CD4-positive, alpha-beta T cell treated with Interleukin-6 for 4 hours (primary cell): ENCODE measurements around the gene BAZ2A.
"Not testable (repeated sequence)": the region's sequence is repeated elsewhere in the genome, so short reads cannot be mapped to it uniquely, and the experiment has no call there.

ENCODE experiments used
- DNase-seq: peaks from one replicate; pipeline ENCODE4 v3.0.0-alpha.2; 2020; ENCODE audit warnings: mixed read lengths

BAZ2A gene

GRCh38 chr12:56630180-56630632, at the start of gene BAZ2A:
Gene BAZ2A (minus strand): TSS chr12:56630326. CDS start chr12:56617530, 12,796 bp downstream.
- DNase-seq: peak; percentile 86

DNA sequence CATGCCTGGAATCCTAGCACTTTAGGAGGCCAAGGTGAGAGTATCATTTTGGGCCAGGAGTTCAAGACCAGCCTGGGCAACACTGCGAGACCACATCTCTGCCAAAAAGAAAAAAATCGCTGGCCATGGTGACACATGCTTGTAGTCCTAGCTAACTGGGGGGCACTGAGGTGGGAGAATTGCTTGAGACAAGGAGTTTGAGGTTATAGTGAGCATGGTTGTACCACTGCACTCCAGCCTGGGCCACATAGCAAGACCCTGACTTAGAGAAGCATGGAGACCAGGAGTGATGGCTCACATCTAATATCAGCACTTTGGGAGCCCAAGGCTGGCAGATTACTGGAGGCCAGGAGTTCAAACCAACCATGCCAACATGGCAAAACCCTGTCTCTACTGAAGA, 48.7 kb upstream of the BAZ2A start:
- no peak for DNase-seq

DNA sequence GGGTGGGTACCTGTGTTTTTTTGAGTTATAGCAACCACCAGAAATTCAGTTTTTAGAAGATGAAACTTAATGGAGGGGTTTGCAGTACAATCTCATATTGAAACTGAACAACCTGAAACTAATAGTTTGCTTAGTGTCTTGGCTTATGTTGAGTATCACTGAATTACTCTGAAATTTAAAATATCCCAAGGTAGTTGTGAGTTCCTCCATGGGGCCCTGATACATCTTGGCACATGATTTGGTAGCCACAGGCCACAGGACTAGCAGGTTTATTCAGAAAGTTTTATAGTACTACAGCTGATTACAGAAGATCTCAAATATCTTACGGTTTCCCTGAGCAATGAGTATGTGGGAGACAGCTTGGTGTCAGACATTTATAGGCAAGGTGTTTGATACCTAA, 47.6 kb upstream of the BAZ2A start:
- DNase-seq: no peak

- DNase-seq: no peak
Measured at GRCh38 chr12:56676851-56677580, 46.9 kb upstream of the BAZ2A start.

DNA sequence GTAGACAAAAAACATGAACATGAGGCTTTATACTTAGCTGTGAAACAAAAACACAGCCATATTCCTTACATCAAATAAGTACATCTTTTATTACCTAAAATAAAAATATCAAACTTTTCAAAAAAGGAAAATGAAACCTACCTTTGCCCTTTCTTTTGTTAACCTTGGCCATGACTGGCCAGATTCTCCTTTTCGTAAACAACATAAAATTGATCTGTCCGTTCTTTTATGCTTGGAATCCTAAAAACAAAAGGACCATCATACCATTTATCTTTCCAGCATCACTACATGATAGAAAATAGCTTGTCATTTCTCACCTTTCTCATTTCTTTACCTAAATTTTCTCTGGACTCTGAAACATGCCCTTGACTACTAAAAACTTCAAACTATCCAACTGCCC, 41.5 kb upstream of the BAZ2A start:
- no peak for DNase-seq

DNA sequence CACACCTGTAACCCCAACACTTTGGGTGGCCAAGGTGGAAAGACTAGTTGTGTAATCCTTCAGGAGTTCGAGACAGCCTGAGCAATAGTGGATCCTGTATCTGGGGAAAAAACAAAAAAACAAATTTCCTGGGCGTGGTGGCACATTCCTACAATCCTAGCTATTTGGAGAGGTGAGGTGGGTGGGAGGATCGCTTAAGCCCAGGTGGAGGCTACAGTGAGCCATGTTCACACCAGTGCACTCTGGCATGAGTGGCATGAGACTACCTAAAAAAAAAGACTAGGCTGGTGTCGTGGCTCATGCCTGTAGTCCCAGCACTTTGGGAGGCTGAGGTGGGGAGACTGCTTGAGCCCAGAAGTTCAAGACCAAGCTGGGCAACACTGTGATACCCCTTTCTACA, 40.7 kb upstream of the BAZ2A start:
- no peak for DNase-seq

GRCh38 chr12:56668197-56668457, 38.0 kb upstream of the BAZ2A start:
- no peak for DNase-seq

DNA sequence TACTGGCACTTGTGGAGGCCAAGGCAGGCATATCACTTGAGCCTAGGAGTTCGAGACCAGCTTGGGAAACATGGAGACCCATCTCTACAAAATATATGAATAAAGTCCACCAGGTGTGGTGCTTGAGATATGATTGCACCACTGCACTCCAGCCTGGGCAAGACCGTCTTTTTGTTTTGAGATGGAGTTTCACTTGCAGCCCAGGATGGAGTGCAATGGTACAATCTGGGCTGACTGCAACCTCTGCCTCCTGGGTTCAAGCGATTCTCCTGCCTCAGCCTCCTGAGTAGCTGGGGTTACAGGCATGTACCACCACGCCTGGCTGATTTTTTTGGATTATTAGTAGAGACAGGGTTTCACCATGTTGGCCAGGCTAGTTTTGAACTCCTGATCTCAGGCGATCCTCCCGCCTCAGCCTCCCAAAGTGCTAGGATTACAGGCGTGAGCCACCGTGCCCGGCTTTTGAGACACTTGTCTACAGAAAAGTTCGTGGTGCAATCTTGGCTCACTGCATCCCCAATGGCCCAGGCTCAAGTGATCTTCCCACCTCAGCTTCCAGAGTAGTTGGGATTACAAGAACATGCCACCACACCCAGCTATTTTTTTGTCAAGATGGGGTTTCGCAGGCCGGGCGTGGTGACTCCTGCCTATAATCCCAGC, 32.0 kb upstream of the BAZ2A start:
- no peak for DNase-seq

- no peak for DNase-seq
Measured at GRCh38 chr12:56661560-56661959, 31.4 kb upstream of the BAZ2A start.

GRCh38 chr12:56658921-56659320, 28.8 kb upstream of the BAZ2A start:
- DNase-seq: no peak

- DNase-seq: no peak
Measured at GRCh38 chr12:56657416-56658379, 27.6 kb upstream of the BAZ2A start.

DNA sequence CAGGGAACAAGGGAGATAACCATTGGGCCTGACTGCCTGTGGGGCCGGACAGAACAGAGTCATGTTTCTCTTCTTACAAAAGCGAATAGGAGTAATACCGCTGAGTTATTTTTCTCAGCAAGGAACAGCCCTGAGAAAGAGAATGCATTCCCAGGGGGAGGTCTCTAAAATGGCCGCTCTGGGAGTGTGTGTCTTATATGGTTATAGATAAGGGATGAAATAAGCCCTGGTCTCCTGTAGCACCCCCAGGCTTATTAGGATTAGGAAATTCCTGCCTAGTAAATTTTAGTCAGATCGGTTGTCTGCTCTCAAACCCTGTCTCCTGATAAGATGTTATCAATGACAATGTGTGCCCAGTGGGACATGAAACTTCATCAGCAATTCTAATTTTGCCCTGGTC, 23.7 kb upstream of the BAZ2A start:
- not testable (repeated sequence) for DNase-seq

DNA sequence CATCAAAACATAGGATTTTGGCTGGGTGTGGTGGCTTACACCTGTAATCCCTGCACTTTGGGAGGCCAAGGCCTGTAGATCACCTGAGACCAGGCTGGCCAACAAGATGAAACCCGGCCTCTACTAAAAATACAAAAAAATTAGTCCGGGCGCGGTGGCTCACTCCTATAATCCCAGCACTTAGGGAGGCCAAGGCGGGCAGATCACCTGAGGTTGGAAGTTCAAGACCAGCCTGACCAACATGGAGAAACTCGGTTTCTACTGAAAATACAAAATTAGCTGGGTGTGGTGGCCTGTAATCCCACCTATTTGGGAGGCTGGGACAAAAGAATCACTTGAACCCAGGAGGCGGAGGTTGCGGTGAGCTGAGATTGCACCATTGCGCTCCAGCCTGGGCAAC, 17.9 kb upstream of the BAZ2A start:
- not testable (repeated sequence) for DNase-seq

GRCh38 chr12:56645717-56646446, 15.8 kb upstream of the BAZ2A start, which contains the start of gene ATP5F1B:
Gene ATP5F1B (minus strand): TSS chr12:56645984. CDS start chr12:56645963, 21 bp downstream.
- peak; percentile 89 for DNase-seq

GRCh38 chr12:56645201-56645716, 15.1 kb upstream of the BAZ2A start:
- peak; percentile 25 for DNase-seq

DNA sequence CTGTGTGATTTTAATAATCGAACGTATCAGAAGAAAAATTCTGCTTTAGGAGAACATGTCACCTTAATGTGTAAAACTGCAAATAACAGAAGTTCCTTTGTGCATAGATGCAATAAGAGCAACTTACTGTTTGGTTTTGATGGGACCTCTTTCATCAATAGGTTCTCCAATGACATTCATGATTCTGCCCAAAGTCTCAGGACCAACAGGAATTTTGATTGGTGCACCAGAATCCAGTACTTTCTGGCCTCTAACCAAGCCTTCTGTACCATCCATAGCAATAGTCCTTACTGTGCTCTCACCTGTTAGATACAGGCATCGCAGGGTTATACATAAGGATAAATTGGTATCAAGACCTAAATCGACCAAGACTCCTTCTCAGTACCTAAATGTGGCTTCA, 14.5 kb upstream of the BAZ2A start:
- no peak for DNase-seq

DNA sequence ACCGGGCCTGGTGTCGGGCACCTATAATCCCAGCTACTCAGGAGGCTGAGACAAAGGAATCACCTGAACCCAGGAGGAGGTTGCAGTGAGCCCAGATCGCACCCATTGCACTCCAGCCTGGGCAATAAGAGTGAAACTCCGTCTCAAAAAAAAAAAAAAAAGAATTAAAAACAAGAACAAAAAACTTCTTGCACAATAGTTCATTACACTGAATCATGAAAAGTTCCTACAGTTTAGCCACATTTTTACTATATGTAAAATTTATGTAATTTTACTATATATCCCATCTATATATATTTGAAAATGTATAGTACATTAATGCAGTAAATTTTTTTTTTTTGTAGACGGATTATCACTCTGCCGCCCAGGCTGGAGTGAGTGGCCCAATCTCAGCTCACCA, 11.1 kb upstream of the BAZ2A start:
- DNase-seq: no peak

DNA sequence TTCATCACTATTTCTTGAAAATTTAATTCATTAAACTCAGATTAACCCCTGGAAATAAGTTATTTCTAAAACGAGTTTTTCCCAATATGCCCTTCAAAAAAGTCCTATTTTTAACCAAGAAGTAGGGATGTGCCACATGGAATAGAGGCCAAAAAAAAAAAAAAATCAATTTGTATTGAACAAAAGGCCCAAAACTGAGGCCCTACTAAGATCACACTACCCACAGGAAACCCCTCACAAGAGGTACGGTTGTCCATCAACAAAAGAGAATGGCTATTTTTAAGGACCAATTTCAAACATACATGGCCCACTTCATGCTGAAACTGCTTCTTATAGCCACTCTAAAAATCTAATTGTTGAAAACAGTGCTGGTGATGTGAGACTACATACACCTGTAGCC, 7.5 kb upstream of the BAZ2A start:
- DNase-seq: no peak

DNA sequence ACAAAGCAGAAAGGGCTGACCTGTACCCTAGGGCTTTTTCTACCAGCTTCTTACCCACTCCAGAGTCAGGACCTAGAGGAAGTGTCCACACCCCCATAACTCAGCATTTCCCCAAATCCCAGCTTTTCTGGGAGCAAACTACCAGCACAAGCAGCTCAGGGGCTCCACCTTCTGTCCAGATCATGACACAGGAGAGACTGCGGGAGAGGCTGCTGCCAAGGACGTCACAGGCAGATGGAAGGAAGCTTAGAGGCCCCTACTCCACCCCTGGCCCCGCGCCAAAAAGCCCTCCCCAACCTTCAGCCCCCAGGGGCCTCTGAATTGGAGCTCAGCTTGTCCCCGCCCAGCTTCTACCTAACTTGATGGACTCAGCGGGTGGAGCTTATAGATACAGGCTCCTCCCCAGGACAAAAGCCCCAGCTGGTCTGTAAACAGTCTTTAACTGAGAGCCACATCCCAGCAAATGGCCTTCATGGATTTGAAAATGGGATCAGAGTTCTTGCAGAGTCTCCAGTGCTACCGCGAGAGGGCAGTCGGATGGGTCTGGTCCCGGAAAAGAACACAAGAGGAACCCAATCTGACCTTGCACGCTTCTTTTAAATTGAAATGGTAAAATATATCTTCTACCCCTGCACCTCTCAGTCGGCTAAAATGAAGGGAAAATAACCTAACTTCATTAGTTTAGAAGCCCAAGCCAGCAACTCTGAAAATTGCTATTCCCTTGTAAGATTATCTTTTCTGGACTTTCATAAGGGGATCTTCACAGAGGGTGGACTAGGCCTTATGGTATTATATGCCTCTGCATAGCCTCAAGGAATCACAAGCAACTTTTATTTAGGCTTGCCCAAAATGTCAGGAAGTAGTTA, 6.8 kb upstream of the BAZ2A start:
- peak; percentile 91 for DNase-seq

- DNase-seq: peak; percentile 88
Measured at GRCh38 chr12:56635806-56636674, 5.9 kb upstream of the BAZ2A start.
